ENCODE results near the gene GIMAP2.

DNA sequence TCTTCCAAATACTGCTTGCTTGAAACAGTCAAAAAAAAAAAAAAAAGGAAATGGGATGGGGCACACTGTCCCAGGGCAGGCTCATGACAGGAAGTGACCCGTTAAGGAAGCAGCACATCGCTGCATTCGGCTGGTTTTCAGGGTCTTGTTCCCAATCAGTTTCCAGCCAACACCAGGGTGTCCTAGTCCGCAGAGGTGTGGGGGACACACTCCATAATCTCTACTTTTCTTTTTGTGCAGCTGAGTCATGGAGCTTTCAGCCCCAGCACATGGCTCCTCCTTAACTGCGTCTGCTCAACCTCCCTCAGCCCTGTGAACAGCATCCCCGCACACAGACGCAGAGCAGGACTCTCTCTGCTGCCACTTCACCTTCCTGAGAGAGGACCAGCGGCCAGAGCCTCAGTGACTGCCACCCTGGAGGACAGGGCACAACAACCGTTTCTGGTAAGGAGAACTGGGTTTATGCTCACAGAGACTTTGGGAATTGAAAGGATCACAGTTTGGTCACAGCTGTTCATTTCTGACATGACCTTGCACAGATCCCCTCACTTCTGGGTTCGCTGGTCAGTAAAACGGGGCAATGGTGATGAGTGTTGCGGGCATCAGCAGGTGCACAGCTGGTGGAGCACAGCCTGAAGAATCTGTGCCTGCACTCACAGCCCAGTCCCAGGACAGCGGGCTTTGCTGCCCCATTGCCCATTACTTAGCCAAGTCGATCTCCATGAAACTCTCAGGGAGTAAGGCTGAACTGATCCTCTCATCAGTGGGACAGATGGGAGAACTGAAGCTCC lies 52.0 kb downstream of the GIMAP2 start, which contains the start of gene GIMAP5:
- no peak for TF ChIP-seq POLR2A (IDR thresholded peaks at IDR 0.05; ENCODE audit: low read length)
- TF ChIP-seq GATA1 (IDR thresholded peaks at IDR 0.05; ENCODE audit: low read depth, low read length): no peak

Measured in erythroblast (primary cell).